Left lobe of liver (tissue), 2 donors: Measurements from ENCODE around the gene PPP1R1C. TPM values are rescaled to one million over a fixed set of nuclear protein-coding genes. Genes with fewer than 3 reads are reported as not detected.

ENCODE experiments used
- ATAC-seq: fragments of 200-7000 bp; cut with Tn5 transposase; one replicate; pipeline ENCODE4 v1.9.1; 2020; ENCODE audit warnings: mild to moderate bottlenecking, moderate library complexity
- DNase-seq: peaks from one replicate; pipeline ENCODE4 v3.0.0-alpha.2; 2020; ENCODE audit warnings: low spot score
- total RNA-seq: library from RNA; stranded (reverse); gene quantifications from one replicate; pipeline ENCODE4 v1.2.1, GENCODE V29; 2021
- donor health status: DM: no; HTN: no; CAD: no; lungs with moderate emphysema.
- donor health status: DM: no; HTN: yes; CAD: no.

Gene PPP1R1C
- total RNA-seq, 1 donor from 2014 or later: 7.2 TPM

- no peak for ATAC-seq
- DNase-seq: no peak
Measured at GRCh38 chr2:182058056-182058455, 72.4 kb downstream of the PPP1R1C start.

DNA sequence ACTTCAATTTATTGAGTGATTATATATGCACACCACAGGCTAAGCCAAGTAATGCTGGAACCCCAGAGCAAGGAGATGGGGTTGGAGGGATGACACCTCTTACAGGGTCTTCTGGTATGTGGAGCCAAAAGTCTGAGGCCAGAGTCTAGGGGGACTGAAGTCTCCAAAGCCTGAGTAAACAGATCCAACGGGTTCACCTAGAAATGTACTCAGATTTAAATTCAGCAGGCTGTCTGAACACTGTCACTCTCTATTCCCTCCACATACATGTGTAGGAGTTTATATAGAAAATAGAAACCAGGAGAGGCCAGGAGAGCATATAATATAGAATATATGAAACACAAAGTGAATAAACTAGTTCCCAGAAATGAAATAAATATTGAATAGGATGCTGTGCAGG lies 76.1 kb downstream of the PPP1R1C start:
- no peak for DNase-seq
- peak; percentile 29 for ATAC-seq

GRCh38 chr2:182062329-182062972 lies 76.8 kb downstream of the PPP1R1C start:
- ATAC-seq: peak; percentile 89

GRCh38 chr2:182064019-182064778 lies 78.5 kb downstream of the PPP1R1C start:
- no peak for DNase-seq
- ATAC-seq: peak; percentile 13

More at GRCh38 chr2:182062329-182062972, 76.8 kb downstream of the PPP1R1C start:
- no peak for DNase-seq

DNA sequence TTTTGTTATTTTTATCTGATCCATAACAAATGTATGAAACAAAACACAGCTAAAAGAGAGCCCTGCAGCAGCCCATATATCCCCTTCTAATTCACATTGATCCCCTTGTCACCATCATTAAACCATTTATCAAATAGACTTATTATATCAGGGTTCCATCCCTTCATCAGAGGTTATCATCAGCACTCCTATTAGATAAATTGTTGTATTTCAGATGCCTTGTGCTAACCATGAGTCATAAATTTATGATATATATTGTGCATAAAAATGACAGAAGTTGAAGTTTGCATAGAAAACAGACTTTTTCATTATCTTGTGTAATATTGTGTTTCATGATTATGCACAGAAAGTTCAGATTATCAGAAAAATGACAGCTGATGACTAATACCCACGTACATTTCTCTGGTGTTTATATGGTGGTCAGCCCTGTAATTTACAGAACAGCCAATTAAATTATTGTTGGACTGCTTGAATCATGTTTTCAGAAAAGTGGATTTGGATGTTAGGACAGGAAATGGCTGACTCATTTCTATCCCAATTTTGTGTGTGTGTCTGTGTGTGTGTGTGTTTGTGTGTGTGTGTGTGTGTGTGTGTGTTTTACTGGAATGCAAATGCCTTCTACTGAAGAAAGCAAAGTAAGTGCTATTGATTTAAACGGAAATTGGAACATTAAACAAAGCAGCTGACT lies 80.9 kb downstream of the PPP1R1C start:
- no peak for ATAC-seq
- no peak for DNase-seq

DNA sequence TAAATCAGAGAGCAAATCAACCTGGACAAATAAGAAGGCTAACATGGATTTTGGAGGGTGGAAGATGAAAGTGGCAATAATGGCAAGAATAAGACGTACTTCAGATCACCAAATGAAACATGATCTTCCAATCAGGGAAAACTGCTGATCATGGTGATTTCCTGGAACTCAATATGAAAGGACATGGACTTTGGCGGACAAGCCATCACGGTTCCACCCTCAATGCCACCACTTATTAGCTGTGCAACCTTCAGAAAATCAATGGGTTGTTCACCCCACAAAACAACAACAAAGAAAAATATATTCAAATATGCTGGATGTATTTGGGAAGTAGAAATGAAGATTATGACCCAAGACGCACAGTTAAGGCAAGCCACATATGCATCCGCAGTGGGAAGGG lies 81.7 kb downstream of the PPP1R1C start:
- DNase-seq (no peak), ATAC-seq (peak; percentile 32)

- DNase-seq: no peak
- ATAC-seq: no peak
Measured at GRCh38 chr2:182068811-182069210, 83.2 kb downstream of the PPP1R1C start.

DNA sequence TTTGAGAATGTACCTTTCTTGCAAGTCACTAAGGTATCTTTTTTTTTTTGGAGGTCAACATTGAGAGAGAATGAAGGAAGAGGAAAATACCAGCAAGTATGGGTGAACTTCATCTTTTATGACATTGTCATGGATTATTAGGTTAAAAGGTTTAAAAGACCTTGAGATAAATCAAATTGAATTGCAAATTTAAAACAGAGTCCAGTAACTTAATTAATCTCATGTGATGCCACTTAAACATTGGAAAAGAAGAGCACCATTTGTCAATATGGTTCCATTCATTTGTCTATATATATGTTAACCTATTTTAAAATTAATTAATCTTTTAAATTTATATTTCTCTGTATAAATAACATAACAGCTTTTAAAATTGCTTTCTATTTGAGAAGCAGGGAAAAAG lies 83.8 kb downstream of the PPP1R1C start:
- ATAC-seq: no peak
- DNase-seq: no peak

- ATAC-seq: no peak
- DNase-seq: no peak
Measured at GRCh38 chr2:182069908-182070307, 84.3 kb downstream of the PPP1R1C start.

DNA sequence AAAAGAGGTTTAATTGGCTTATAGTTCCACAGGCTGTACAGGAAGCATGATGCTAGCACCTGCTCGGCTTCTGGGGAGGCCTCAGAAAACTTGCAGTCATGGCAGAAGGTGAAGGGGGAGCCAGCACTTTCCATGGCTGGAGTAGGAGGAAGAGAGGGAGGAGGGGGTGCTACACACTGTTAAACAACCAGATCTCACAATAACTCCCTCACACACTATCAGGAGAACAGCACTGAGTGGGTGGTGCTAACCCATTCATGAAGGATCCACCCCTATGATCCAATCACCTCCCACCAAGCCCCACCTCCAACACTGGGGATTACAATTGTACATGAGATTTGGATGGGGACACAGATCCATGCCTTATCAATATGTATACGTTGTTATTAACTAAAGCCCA lies 85.1 kb downstream of the PPP1R1C start:
- DNase-seq (no peak), ATAC-seq (no peak)

DNA sequence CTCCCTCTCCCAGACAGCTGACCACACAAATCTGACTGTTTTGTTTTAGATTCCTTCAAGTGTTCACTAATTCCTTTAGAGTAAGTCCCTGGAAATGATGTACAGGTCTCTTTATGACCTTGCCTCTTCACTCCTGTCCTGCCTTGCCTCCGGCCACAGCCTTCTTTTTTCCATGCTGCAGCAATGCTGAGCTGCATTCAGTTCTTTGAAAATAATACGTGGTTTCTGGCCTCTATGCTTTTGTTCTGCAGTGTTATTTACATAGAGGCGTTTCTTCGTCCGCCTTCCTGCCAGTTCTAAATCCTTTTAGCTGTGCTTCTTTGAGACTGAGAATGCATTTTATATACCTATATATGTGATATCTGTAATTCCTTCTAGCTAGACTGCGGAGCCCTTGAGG lies 87.2 kb downstream of the PPP1R1C start:
- DNase-seq (no peak), ATAC-seq (no peak)

- ATAC-seq (peak; percentile 8), DNase-seq (no peak)
Measured at GRCh38 chr2:182073613-182074012, 88.0 kb downstream of the PPP1R1C start.

DNA sequence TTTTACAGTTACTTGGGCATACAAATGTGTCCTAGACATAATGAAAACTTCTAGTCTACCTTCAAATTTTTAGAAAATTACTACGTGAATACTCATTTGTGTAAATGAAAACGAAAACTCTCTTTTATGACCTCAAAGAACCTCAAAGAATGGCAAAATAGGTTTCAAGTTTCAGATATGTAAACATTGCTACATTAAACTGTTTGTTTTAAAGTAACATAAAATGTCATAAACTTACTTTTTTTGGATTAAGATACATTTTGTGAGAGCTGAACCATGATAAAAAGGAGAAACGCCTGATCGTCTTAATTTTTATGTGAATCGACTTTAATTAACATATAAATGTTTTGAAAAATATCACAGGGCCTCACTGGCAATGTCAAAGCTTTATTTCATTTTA lies 91.4 kb downstream of the PPP1R1C start:
- DNase-seq (no peak), ATAC-seq (peak; percentile 10)

- ATAC-seq (peak; percentile 96), DNase-seq (peak; percentile 47)
Measured at GRCh38 chr2:182077448-182078142, 91.9 kb downstream of the PPP1R1C start.

GRCh38 chr2:182078988-182079602 lies 93.4 kb downstream of the PPP1R1C start:
- no peak for ATAC-seq
- no peak for DNase-seq

- ATAC-seq (no peak), DNase-seq (no peak)
Measured at GRCh38 chr2:182080493-182080892, 94.8 kb downstream of the PPP1R1C start.

GRCh38 chr2:182081602-182082260 lies 96.1 kb downstream of the PPP1R1C start:
- no peak for ATAC-seq
- no peak for DNase-seq

DNA sequence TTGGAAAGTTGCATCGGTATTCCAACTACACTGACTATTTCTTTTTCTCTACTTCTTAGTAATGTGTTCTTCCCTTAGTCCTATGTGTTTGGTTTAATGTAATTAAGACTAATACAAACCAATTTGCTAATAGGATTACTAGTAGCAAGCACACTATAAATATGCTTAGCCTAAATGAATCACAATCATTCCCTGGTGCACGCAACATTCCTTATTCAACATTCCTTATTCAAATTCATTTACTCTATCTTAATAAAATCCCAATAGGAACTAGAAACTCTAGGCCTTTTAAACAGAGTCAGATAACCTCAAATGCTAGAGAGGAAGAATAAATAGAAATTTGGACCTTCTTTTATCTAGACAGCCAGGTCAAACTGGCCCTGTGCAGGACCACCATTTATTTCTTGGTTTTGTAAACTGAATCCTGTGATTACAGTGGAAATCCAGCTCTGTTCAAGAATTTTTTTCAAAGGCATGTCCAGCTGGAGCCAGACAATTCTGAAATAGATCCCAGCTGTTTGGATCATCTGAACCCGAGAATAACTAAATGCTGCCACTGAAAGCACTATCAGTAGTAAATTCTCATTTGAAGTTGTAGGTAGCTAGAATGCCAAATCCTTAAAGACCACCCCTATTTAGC lies 103.1 kb downstream of the PPP1R1C start:
- DNase-seq (no peak), ATAC-seq (no peak)

GRCh38 chr2:182090486-182090885 lies 104.8 kb downstream of the PPP1R1C start:
- ATAC-seq (no peak), DNase-seq (no peak)
